G401.6 (cell line): Measurements from ENCODE around the gene RHCG.

Experiments
- FAIRE-seq: peaks from 2 replicates; lab custom pipeline; 2012; peaks lifted over from hg19 to GRCh38; lab: Jason Lieb, UNC

RHCG gene

GRCh38 chr15:89496155-89497098, at the start of gene RHCG:
Gene RHCG, minus strand, starts transcription at chr15:89496583. Its CDS starts 39 bp downstream, at chr15:89496544.
- FAIRE-seq: no peak

DNA sequence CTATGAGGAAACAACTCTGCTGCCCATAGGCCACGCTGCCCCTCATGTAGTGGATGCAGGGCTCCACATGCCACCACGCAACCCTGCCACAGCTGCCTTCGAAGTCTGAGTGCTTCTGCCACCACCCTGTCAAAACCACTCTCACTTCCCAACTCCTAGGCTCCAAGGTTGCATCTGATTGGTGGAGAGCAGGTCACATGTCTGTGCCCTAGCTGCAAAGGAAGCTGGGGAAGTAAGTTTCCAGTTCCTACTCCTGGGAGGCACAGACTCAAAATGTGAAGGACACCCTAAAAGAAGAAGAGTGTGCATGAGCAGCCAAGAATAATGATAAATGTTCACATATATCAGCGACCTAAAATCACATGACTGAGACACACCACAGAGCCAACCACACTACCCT, 47.0 kb upstream of the RHCG start:
- no peak for FAIRE-seq

GRCh38 chr15:89542369-89542768, 46.0 kb upstream of the RHCG start:
- FAIRE-seq: no peak

- no peak for FAIRE-seq
These were observed 42.6 kb upstream of the RHCG start for GRCh38 chr15:89539027-89539426.

GRCh38 chr15:89533861-89534544, 37.6 kb upstream of the RHCG start:
- FAIRE-seq: no peak

GRCh38 chr15:89531796-89532537, 35.6 kb upstream of the RHCG start:
- no peak for FAIRE-seq

DNA sequence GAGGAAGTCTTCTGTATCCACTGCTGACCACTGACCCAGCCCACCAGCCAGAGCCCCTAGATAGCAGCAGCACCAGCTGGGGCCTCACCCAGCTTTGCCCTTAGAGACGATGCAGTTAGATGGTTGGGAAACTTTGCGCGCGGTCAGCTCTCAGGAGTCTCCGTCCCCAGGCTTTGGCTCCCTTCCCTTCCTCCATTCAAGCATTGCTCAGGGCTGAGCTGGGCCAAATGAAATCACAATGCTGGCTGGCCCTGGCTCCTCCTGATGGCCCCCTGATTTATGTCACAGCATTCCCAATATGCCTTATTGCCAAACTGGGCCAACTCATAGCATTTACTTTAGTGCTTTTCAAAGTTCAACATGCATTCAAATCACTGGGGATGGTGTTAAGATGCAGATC, 34.6 kb upstream of the RHCG start:
- no peak for FAIRE-seq

DNA sequence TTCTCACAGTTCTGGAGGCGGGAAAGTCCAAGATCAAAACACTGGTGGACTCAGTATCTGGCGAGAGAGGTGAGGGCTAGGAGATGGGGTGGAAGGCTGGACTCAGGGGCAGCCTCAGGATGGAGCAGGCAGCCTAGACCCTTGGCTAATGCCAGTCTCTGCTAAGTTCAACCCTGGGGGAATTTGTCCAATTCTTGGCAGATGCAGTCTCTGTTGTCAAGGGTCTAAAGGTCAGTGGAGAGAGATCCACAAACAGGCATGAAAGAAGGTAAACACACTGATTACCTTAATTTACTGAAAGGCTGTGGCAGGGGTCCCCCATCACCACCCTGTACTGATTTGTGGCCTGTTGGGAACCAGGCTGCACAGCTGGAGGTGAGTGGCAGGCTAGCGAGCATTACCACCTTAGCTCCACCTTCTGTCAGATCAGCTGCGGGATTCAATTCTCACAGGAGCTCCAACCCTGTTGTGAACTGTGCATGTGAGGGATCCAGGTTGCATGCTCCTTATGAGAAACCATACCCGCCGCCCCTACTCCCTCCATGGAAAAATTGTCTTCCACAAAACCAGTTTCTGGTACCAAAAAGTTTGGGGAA, 32.5 kb upstream of the RHCG start:
- no peak for FAIRE-seq

DNA sequence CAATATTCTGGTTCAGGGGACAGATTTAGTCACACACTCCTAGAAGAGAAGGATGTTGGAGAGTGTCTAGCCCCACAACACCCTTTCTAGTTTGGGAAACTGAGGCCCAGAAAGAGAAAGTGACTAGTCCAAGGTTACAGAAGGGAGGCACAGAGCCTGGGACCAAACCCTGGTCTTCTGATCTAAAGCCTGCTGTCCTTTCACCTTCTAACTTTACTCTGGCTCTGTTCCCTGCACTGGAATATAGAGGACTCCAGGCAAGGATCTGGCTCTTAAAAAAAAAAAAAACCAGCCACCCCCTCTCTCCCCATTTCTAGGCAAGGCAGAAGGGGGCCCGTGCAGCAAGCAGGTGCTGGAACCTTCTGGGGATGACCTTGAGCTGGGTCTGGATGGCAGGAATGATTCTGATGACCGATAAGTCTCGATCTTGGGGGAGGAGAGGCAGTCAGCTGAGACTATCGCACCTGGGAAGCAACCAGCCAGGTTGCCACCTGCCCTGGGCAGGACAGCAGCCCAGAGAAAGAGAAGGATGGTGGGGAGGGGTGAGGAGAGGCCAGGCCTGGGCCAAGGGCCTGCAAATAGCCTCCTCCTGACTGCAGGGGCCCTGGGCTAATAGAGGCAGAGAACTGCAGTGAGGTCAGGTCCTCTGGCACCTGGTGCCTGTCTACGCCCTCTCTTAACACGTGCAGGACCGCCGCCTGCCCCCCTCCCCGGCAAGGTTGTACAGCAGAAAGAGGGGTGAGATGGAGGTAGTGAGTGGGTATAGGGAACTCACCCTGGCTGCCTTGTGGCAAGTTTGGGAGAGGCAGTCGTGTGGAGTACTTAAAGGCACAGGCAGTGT, 30.4 kb upstream of the RHCG start:
- FAIRE-seq: no peak

GRCh38 chr15:89526181-89526580, 29.8 kb upstream of the RHCG start:
- FAIRE-seq: no peak

- FAIRE-seq: no peak
These were observed 27.8 kb upstream of the RHCG start for GRCh38 chr15:89524184-89524583.

DNA sequence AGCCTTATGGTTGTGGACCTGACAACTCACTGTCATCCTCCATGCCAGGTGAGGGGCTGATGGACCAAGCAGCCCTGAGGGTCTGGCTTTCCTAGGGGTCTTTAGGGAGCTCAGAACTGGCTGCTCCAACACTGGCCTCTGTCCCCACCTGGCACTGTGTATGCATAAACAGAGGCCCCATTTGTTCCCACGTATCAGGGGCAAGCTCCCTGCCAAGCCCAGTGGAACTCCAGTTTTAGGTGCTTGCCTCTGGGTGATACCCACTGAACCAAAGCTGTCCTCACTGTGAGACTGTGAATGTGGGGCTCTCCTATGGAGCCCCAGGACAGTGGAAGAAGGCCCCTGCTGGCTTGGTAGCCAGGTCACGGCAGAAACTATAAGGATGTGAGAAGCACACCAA, 26.7 kb upstream of the RHCG start:
- FAIRE-seq: no peak

GRCh38 chr15:89521605-89522004, 25.2 kb upstream of the RHCG start:
- no peak for FAIRE-seq

- FAIRE-seq: no peak
These were observed 19.1 kb upstream of the RHCG start for GRCh38 chr15:89515477-89515876.

- no peak for FAIRE-seq
These were observed 18.4 kb upstream of the RHCG start for GRCh38 chr15:89514596-89515406.

DNA sequence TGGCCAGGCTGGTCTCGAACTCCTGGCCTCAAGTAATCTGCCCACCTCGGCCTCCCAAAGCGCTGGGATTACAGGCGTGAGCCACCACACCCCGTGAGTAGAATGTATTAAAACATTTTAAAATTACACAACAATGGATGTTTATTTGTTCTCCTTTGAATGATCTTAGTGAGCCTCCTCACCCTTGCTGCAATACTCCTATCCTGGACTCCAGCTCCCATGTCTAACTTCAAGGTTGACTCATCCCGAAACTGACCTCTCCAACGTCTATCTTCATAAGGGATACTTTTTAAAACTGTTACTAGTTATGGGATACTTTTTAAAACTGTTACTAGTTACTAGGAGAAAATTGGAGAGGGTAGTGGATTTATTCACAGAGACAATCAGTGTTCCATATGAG, 17.8 kb upstream of the RHCG start:
- FAIRE-seq: no peak

DNA sequence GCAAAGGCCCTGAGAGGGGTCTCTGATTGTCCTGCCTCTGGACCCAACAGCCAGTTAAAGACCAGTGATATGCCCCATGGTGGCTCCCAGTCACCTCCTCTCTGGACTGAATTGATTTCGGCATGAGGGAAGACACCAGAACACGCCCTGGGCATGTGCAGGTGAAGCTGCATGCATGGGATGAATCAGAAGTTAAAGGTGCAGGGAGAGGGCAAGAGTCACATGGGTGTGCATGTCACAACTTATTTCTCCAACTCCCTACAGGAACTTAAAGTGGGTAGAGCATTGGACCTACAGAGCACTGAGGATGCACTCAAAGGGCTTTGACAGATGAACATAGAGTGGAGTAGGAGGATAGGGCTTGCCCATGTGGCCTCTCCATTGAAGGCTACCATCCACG, 16.9 kb upstream of the RHCG start:
- FAIRE-seq: no peak

DNA sequence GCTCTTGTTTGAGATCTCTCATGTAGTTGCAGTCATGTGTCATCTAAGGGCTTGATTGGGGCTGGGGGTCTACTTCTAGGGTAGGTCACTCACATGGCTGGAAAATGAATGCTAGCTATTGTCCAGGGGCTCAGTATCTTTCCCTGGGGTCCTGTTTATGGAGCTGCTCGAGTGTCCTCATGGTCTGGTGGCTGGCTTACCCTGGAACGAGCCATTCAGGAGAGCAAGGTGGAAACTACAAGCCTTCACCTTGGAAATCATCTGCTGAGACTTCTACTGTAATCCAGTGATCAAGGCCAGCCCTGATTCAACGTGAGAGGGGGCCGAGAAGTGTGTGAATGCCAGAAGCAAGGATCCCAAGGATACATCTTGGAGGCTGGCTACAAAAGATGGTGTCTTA, 16.2 kb upstream of the RHCG start:
- FAIRE-seq: no peak

- no peak for FAIRE-seq
These were observed 9.8 kb upstream of the RHCG start for GRCh38 chr15:89506026-89506686.

DNA sequence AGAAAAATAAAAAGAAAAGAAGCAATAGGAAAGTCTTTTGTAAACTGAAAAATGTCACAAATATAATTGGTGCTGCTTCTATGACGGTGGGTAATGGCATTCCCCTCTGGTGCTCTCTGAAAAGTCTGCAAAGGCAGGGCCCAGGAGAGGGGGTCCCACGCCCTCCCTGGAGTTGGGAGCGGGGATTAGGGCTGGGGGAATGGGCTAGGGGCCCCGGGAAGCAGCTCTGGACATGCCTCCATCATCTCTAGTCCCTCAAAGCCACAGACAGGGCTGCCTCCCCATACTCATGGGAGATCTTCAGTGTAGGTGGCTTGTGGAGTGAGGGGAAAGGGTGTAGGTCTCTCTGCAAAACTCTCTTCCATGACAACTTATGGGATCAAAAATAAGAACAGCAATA, 7.8 kb upstream of the RHCG start:
- FAIRE-seq: no peak
